Cardiac fibroblast (primary cell): ENCODE data around the gene FIGN.

Source experiments
- DNase-seq, 2 donors: peaks; one replicate each; pipeline versions ENCODE4 v3.0.0 to v3.0.0-alpha.2; 2010; ENCODE audit warnings: low read depth in 2 of 2
- H3K4me3 ChIP-seq, 2 donors: replicated peaks in 1 of 2; 1 replicate in 1 of 2; 2 replicates in 1 of 2; pipeline ENCODE4 v1.5.1; 2011; ENCODE audit warnings: low read depth in 2 of 2, low read length in 2 of 2, mild to moderate bottlenecking in 2 of 2, moderate library complexity in 1 of 2
- CTCF ChIP-seq: IDR thresholded peaks from one replicate; pipeline ENCODE4 v1.5.1; 2011; ENCODE audit warnings: low read depth, mild to moderate bottlenecking, low read length, inconsistent platforms

The FIGN gene

GRCh38 chr2:163681745-163682144 is 54.1 kb downstream of the FIGN start:
- peak; percentile 75 to 82 for DNase-seq
- no peak for TF ChIP-seq CTCF

GRCh38 chr2:163675388-163675787 is 60.4 kb downstream of the FIGN start:
- DNase-seq: no peak
- no peak for TF ChIP-seq CTCF

More at GRCh38 chr2:163681745-163682144, 54.1 kb downstream of the FIGN start:
- H3K4me3 ChIP-seq: no peak overlapping the region

GRCh38 chr2:163673522-163673921 is 62.3 kb downstream of the FIGN start:
- no peak for DNase-seq
- no peak for TF ChIP-seq CTCF

More at GRCh38 chr2:163675388-163675787, 60.4 kb downstream of the FIGN start:
- no peak overlapping the region for H3K4me3 ChIP-seq

GRCh38 chr2:163670929-163671328 is 64.9 kb downstream of the FIGN start:
- no peak overlapping the region for H3K4me3 ChIP-seq
- no peak for TF ChIP-seq CTCF
- DNase-seq: no peak

More at GRCh38 chr2:163673522-163673921, 62.3 kb downstream of the FIGN start:
- no peak overlapping the region for H3K4me3 ChIP-seq

GRCh38 chr2:163669506-163669905 is 66.3 kb downstream of the FIGN start:
- no peak for DNase-seq
- no peak overlapping the region for H3K4me3 ChIP-seq
- no peak for TF ChIP-seq CTCF

GRCh38 chr2:163667064-163667887 is 68.5 kb downstream of the FIGN start:
- H3K4me3 ChIP-seq: no peak overlapping the region
- peak; percentile 95 to 96 for DNase-seq
- TF ChIP-seq CTCF: no peak
